Astrocyte (in vitro differentiated cells and primary cell): ENCODE results near the gene ERMAP.

Experiments
- EZH2 ChIP-seq: IDR thresholded peaks from 2 replicates; pipeline ENCODE4 v1.6.1; 2012; ENCODE audit warnings: mild to moderate bottlenecking, low read length, inconsistent platforms; ENCODE audit not compliant: insufficient read depth
- TF ChIP-seq, protein P1 (sequence below): IDR thresholded peaks from 2 replicates; pipeline ENCODE4 v1.5.1; 2011; ENCODE audit warnings: low read depth, mild to moderate bottlenecking, inconsistent platforms, low read length, moderate library complexity; ENCODE audit not compliant: insufficient read depth

DNA sequence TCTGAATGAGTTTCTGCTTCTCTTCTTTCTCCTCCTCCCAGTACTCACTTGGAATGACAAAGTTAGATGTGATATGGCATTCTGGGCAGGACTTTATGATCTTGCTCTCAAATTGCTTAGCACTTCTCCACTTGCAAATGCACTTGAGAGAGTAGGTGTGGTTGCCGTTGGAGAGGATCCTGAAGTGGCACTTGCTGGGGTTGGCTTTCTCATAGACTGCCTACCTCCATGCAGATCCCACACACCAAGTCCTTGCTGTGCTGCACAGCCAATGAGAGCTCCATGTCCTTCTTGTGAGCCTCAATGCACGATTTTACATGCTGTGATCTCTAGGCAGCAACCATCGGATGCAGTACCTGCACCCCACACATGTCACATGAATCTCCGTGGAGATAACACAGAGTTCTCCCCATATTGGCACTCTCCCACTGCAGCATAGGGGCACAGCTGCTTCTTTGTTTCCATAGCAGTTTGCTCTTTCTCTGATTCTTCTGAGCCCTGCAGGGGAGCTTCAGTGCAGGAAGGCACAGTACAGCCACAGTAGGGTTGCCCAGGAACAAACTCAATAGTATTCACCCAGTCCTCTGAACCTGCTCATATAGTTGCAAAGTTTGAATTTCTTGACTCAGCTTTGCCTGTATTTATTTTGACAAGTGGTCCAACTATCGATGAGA lies 74.7 kb downstream of the ERMAP start:
- TF ChIP-seq, protein P1, sequence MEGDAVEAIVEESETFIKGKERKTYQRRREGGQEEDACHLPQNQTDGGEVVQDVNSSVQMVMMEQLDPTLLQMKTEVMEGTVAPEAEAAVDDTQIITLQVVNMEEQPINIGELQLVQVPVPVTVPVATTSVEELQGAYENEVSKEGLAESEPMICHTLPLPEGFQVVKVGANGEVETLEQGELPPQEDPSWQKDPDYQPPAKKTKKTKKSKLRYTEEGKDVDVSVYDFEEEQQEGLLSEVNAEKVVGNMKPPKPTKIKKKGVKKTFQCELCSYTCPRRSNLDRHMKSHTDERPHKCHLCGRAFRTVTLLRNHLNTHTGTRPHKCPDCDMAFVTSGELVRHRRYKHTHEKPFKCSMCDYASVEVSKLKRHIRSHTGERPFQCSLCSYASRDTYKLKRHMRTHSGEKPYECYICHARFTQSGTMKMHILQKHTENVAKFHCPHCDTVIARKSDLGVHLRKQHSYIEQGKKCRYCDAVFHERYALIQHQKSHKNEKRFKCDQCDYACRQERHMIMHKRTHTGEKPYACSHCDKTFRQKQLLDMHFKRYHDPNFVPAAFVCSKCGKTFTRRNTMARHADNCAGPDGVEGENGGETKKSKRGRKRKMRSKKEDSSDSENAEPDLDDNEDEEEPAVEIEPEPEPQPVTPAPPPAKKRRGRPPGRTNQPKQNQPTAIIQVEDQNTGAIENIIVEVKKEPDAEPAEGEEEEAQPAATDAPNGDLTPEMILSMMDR: no peak
- TF ChIP-seq EZH2: no peak
